MM.1S (cell line): ENCODE data around the gene KCNK13.

Source experiments
- DNase-seq: peaks from one replicate; pipeline ENCODE4 v3.0.0-alpha.2; 2015
- H2AFZ ChIP-seq: fragments of 300-600 bp; sonication (generic); 2 replicates; pipeline ENCODE4 v1.6.0; 2016; ENCODE audit warnings: antibody characterized with exemption, low read length
- H3F3A ChIP-seq: fragments of 300-600 bp; sonication (generic); 2 replicates; pipeline ENCODE4 v1.6.1; 2016; ENCODE audit warnings: mild to moderate bottlenecking, antibody characterized with exemption, low read length, moderate library complexity, mixed read lengths; ENCODE audit not compliant: insufficient read depth
- H3K27ac ChIP-seq: fragments of 300-600 bp; sonication (generic); 2 replicates; pipeline ENCODE4 v1.5.1; 2016; ENCODE audit warnings: mild to moderate bottlenecking, low read length
- H3K27me3 ChIP-seq: fragments of 300-600 bp; sonication (generic); replicated peaks from 2 replicates; pipeline ENCODE4 v1.6.0; 2016; ENCODE audit warnings: low read length; ENCODE audit not compliant: insufficient read depth
- H3K36me3 ChIP-seq: fragments of 300-600 bp; sonication (generic); replicated peaks from 2 replicates; pipeline ENCODE4 v1.6.1; 2016; ENCODE audit warnings: mild to moderate bottlenecking, low read length, mixed read lengths; ENCODE audit not compliant: insufficient read depth
- H3K4me1 ChIP-seq: fragments of 300-600 bp; sonication (generic); 2 replicates; pipeline ENCODE4 v1.6.1; 2016; ENCODE audit warnings: low read length, mixed read lengths
- H3K4me2 ChIP-seq: fragments of 300-600 bp; sonication (generic); 2 replicates; pipeline ENCODE4 v1.6.0; 2016; ENCODE audit warnings: low read depth, low read length
- H3K4me3 ChIP-seq: fragments of 300-600 bp; sonication (generic); 2 replicates; pipeline ENCODE4 v1.5.1; 2016; ENCODE audit warnings: low read length, mixed read lengths
- H3K79me2 ChIP-seq: fragments of 300-600 bp; sonication (generic); 2 replicates; pipeline ENCODE4 v1.6.1; 2016; ENCODE audit warnings: mixed run types, low read length, mixed read lengths
- H3K9ac ChIP-seq: fragments of 300-600 bp; sonication (generic); 2 replicates; pipeline ENCODE4 v1.6.1; 2016; ENCODE audit warnings: low read length, mixed read lengths
- H3K9me2 ChIP-seq: fragments of 300-600 bp; sonication (generic); replicated peaks from 2 replicates; pipeline ENCODE4 v1.6.1; 2016; ENCODE audit warnings: mild to moderate bottlenecking, low read length, mixed read lengths; ENCODE audit not compliant: insufficient read depth
- H3K9me3 ChIP-seq: fragments of 300-600 bp; sonication (generic); replicated peaks from 2 replicates; pipeline ENCODE4 v1.6.1; 2016; ENCODE audit warnings: mild to moderate bottlenecking, low read length, mixed read lengths; ENCODE audit not compliant: insufficient read depth
- H4K20me1 ChIP-seq: fragments of 300-600 bp; sonication (generic); 2 replicates; pipeline ENCODE4 v1.6.1; 2016; ENCODE audit warnings: mild to moderate bottlenecking, low read length, moderate library complexity, mixed read lengths; ENCODE audit not compliant: insufficient read depth
- EZH2 ChIP-seq: fragments of 300-600 bp; sonication (generic); optimal IDR thresholded peaks from 2 replicates; pipeline ENCODE3; 2017; ENCODE audit warnings: low read depth, mild to moderate bottlenecking, antibody characterized with exemption, low read length, mixed read lengths
- EZH2phosphoT487 ChIP-seq: fragments of 300-600 bp; sonication (generic); IDR thresholded peaks from 2 replicates; pipeline ENCODE4 v1.6.1; 2018; ENCODE audit warnings: antibody characterized with exemption, low read length
- TF ChIP-seq, protein P1 (sequence below): fragments of 300-600 bp; sonication (generic); IDR thresholded peaks from 2 replicates; pipeline ENCODE4 v1.5.1; 2016; ENCODE audit warnings: antibody characterized with exemption, low read length, mixed read lengths

Gene KCNK13

DNA sequence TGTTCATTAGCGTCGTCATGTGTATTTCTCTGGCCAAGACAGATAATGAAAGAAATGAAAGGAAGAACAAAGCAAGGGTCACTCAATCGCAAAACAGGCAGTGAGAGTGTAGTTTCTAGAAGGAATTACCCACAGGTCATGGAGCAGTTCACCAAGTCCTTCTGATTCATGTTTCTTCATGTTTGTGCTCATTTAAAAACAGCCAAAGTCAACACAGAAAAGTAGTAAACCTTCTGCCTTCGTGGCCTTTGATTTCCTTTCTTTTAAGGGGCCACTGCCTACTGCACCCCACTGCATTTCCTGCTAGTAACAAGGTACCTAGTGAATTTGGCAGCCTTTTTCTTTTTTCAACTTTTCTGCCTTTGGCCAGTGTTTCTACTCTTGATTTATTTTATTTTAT, 75.1 kb downstream of the KCNK13 start:
- DNase-seq = no peak
- no peak overlapping the region for H3K4me3 ChIP-seq
- H3F3A ChIP-seq = no peaks in the 10 kb centered on the region
- no peaks in the 10 kb centered on the region for H3K36me3 ChIP-seq
- no peaks in the 10 kb centered on the region for H3K9me2 ChIP-seq
- TF ChIP-seq, protein P1, sequence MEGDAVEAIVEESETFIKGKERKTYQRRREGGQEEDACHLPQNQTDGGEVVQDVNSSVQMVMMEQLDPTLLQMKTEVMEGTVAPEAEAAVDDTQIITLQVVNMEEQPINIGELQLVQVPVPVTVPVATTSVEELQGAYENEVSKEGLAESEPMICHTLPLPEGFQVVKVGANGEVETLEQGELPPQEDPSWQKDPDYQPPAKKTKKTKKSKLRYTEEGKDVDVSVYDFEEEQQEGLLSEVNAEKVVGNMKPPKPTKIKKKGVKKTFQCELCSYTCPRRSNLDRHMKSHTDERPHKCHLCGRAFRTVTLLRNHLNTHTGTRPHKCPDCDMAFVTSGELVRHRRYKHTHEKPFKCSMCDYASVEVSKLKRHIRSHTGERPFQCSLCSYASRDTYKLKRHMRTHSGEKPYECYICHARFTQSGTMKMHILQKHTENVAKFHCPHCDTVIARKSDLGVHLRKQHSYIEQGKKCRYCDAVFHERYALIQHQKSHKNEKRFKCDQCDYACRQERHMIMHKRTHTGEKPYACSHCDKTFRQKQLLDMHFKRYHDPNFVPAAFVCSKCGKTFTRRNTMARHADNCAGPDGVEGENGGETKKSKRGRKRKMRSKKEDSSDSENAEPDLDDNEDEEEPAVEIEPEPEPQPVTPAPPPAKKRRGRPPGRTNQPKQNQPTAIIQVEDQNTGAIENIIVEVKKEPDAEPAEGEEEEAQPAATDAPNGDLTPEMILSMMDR = no peak
- TF ChIP-seq EZH2 (no peak), EZH2phosphoT487 (no peak)
- H4K20me1 ChIP-seq = no peaks in the 10 kb centered on the region
- H3K4me1 ChIP-seq = no peaks in the 10 kb centered on the region
- H3K9me3 ChIP-seq = no peaks in the 10 kb centered on the region
- no peak overlapping the region for H2AFZ ChIP-seq
- H3K27me3 ChIP-seq = no peaks in the 10 kb centered on the region
- H3K4me2 ChIP-seq = no peak overlapping the region
- no peak overlapping the region for H3K27ac ChIP-seq
- no peaks in the 10 kb centered on the region for H3K79me2 ChIP-seq
- no peak overlapping the region for H3K9ac ChIP-seq

DNA sequence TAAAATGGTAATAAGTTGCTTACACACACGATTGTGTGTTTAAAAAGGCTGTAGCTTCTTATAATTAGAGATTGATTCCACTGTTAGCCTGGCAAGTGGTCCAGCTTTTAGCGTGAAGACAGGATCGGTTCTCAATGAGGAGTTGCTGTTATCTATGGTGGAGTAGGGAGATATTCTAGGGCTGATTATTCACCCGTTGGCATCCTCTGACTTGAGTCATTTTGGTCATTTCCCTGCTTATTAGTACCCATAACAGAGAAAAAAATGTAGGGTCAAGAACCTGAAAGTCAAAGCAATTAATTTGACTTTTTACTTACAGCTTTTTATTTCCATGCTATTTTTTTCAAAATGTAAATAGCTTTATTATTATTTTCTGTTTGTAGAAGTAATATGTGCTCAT, 76.0 kb downstream of the KCNK13 start:
- H3K4me2 ChIP-seq = no peak overlapping the region
- no peak overlapping the region for H2AFZ ChIP-seq
- H3K27ac ChIP-seq = no peak overlapping the region
- H3K9me3 ChIP-seq = no peaks in the 10 kb centered on the region
- H3K4me1 ChIP-seq = no peaks in the 10 kb centered on the region
- H3K79me2 ChIP-seq = no peaks in the 10 kb centered on the region
- no peak overlapping the region for H3K4me3 ChIP-seq
- no peaks in the 10 kb centered on the region for H4K20me1 ChIP-seq
- no peaks in the 10 kb centered on the region for H3K36me3 ChIP-seq
- H3F3A ChIP-seq = no peaks in the 10 kb centered on the region
- TF ChIP-seq EZH2 (no peak), EZH2phosphoT487 (no peak)
- TF ChIP-seq, protein P1 = no peak
- H3K9ac ChIP-seq = no peak overlapping the region
- no peaks in the 10 kb centered on the region for H3K9me2 ChIP-seq
- H3K27me3 ChIP-seq = no peaks in the 10 kb centered on the region
- DNase-seq = no peak

DNA sequence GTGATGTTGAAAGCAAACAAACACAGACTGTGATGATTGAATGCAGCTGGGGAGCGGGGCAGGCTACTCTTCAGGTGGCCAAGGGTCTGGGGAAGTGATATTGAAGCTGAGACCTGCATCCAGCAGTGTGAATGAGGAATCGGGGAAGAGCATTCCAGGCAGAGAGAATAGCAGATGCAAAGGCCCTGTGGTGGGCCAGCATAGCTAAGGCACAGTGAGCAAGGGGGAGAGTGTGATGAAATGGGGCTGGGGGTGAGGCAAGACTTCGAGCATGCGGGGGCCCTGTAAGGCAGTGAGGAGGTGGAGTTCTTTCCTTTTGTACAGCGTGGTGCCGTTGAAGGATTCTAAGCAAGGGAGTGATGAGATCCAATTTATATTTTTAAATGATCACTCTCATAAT, 77.4 kb downstream of the KCNK13 start:
- H3K4me2 ChIP-seq = no peak overlapping the region
- no peaks in the 10 kb centered on the region for H3K27me3 ChIP-seq
- DNase-seq = no peak
- H3K4me1 ChIP-seq = no peaks in the 10 kb centered on the region
- no peaks in the 10 kb centered on the region for H3K9me3 ChIP-seq
- H3F3A ChIP-seq = no peaks in the 10 kb centered on the region
- no peaks in the 10 kb centered on the region for H3K9me2 ChIP-seq
- H2AFZ ChIP-seq = no peak overlapping the region
- no peak overlapping the region for H3K4me3 ChIP-seq
- H3K27ac ChIP-seq = no peak overlapping the region
- TF ChIP-seq EZH2 (no peak), EZH2phosphoT487 (no peak)
- TF ChIP-seq, protein P1 = no peak
- no peaks in the 10 kb centered on the region for H3K36me3 ChIP-seq
- H4K20me1 ChIP-seq = no peaks in the 10 kb centered on the region
- no peak overlapping the region for H3K9ac ChIP-seq
- H3K79me2 ChIP-seq = no peaks in the 10 kb centered on the region
